Hindlimb muscle (tissue), 1 donor: ENCODE results near the gene LITAFD. TPM values are rescaled to one million over a fixed set of nuclear protein-coding genes. Genes with fewer than 3 reads are reported as not detected.
"Not testable (repeated sequence)": the region's sequence is repeated elsewhere in the genome, so short reads cannot be mapped to it uniquely, and the experiment has no call there.

Experiments
- DNase-seq: peaks from one replicate; pipeline ENCODE4 v3.0.0-alpha.2; 2013
- polyA plus RNA-seq: library from polyadenylated mRNA; unstranded; fragments of 120-200 nt; gene quantifications from one replicate; pipeline ENCODE4 v1.2.1, GENCODE V29; 2013; ENCODE audit not compliant: insufficient read length

LITAFD gene
- polyA plus RNA-seq: not detected

DNA sequence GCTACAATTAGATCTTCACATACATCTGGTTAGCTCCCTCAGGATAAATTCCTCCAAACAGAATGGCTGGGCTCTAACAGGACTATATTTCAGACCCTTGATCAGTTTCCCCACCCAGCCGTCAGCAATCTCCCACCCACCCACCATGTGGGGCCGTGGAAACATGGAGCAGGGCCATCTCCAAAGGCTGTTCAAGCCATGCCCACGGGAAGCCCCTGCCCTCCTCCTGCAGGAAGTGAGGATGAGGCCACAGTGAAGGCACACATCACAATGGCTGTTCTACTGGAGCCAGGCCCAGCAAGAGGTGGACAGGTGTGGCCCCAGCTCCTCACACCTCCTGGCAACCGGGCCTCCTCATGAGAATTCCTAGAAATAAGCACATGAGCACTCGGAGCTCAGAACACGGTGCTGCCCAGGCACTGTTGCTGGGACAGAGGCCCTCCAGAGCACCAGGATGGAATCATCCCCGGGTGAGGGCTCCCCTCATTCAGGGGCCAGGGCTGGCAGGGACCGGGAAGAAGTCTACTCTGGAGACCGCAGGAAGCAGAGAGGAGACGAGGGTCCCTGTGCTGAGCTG, at the start of gene LITAFD:
TSS of gene LITAFD (plus strand) at position 311 of the 577 bp plus-strand sequence. CDS start 2,005 bp downstream, outside the sequence.
- DNase-seq: no peak

DNA sequence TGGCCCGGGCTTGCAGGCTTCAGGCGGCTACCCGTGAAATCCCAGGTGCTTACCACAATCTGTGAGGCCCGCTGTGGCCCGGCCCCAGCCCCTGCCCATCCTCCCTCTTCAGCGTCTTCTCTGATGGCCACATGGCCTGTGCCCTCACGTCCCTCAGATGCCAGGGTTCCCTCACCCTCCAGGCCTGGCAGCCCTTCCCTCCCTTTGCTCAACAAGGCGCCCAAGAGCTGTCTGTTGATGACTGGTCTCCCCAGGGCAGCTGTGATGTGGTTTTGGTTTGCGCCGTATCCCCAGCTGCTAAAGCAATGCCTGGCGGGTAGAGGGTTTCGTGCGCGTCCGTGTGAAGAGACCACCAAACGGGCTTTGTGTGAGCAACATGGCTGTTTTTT, 49.4 kb upstream of the LITAFD start:
- DNase-seq: no peak

DNA sequence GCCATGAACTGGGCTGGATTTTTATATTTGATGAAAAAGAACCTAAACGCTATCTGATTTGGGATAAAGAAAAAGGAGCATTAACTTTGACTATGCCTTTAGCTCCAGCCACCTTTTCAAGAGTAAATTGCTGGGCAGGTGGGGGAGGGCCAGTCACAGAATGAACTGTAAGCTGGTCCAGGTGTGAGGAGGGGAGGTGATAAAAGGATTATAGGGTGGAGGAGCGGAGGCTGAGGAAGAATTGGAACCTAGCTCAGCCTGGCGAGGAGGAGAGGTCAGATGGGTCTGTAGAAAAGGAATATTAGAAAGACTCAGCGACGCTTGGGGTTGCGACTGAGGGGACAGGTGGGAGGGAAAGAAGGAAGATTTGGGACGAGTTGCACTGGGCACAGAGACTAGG, 45.4 kb upstream of the LITAFD start:
- DNase-seq: not testable (repeated sequence)

DNA sequence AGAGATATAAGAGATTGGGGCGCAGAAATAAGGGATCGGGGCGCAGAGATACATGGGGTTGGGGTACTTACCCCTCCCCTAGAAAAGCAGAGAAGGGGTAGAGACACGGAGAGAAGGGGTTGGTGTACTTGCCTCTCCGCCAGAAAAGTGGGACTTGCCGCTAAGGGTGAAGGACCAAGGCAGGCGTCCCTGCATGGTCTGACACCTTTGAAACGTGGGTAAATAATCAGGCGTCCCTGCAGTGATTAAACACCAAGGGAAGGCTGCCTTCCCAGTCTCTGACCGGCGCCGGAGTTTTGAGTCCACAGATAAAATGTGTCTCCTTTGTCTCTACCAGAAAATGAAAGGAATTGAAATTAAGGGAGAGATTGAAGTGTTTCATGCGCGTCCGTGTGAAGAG, 44.6 kb upstream of the LITAFD start:
- not testable (repeated sequence) for DNase-seq

DNA sequence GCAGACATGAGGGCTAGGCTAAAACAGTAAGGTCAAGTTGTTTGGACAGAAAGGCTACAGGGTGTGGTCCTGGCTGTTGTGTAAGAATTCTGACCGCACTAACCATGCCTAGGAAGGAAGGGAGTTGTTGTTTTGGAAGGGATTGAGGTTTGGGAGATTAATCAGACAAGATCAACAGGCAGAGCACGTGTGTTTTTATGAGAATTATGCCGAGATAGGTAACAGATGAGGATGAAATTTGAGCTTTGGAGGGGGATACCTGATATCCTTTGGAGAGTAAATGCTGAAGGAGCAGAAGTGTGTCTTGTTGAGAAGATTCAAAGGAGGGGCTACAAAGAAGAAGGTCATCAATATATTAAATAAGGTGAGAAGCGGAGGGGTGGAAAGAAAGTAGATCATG, 40.1 kb upstream of the LITAFD start:
- not testable (repeated sequence) for DNase-seq

DNA sequence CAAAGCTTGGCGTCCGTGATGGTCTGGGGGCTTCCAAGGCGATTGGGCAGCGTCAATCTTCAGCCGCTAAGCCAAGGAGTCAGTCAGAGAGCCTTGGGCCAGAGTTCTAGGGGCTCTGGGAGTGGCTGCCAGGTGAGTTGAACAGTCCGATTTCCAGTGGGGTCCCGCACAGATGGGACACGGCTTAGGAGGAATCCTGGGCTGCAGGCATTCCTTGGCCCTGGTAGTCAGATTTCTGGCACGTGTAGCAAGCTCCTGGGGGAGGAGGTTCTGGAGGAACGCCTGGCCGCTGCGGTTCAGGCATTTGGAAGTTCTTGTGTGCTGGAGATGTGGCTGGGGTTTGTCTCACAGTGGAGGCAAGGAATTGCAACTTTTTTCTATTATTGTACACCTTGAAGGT, 38.9 kb upstream of the LITAFD start:
- not testable (repeated sequence) for DNase-seq

DNA sequence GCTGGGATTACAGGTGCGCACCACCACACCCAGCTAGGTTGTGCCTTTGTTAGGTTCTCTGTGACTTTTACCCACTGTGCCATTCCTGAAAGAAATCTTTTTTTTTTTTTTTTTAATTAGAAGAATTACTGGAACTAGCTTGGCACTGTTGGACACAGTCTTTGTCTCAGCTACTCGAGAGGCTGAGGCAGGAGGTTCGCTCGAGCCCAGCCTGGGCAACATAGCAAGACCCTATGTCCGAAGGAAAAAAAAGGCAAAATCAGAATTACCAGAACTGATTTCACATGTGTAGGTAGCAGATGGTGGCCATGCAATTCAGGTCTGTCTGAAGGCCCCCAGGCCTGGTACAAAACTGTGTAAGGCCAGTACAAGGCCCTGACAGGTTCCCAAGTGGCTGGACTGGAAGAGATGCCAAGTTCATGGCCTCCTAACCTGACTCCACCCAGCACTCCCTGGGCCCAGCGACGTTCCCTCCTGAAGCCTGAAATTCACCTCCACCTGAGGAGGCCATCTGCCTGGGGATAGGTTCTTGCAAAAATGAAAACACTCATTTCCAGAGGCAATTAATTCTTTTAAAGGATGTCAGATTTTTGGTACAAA, 36.4 kb upstream of the LITAFD start:
- DNase-seq: no peak

DNA sequence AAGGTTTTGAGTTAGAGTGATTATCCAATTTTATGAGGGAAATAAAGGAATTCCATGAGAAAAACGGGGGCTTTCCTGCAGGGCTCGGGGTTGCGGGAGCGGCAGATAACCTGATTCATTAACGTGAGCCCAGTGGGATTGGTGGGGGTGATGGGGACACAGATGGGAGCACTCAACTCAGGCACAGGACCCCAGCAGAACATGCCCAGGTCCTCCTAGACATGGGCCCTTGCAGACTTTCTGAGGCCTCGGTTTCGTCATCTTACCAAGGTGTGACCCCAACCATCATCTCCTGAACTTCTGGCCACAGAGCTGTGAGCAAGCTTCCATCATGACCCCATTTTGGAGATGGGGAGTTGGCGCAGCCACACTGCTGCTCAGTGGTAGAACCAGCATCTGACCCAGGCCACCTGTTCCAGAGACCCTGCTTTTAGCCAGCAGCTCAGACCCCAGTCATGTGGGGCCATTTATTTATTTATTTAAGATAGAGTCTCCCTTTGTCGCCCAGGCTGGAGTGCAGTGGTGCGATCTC, 35.7 kb upstream of the LITAFD start:
- DNase-seq: no peak

DNA sequence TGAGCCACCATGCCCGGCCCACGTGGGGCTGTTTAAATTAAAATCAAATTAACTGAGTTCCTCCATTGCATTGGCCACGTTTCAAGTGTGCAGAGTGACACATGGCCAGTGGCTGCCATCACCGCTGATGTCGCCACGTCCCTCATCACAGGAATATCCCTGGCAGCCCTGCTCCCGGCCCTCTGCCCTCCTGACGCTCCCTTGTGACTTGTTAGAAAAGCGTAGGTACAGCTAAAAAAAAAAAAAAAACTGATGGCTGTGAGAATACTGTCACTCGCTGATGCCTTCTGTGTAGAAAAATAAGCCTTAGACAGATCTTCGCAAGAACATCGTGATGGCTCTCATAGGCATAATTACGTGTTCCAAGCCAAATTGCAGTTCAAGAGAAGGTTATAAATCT, 35.0 kb upstream of the LITAFD start:
- DNase-seq: no peak

DNA sequence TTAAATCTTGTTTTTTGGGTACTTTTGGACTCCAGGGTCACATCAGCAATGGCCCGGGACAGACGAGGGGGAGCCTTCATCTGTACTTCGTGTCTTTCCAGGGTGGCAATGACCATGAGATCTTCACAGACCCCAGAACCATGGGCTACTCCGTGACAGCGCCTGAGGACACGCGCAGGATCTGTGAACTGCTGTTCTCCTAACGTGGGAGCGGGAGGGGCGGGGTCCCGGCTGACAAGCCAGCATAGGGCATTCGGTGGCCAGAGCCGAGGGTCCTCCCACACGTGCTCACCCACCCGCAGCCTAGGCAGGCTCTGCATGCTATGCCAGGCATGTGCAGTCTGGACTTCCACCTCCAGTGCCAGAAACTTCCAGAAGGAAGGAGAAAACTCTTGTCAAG, 34.5 kb upstream of the LITAFD start:
- no peak for DNase-seq

DNA sequence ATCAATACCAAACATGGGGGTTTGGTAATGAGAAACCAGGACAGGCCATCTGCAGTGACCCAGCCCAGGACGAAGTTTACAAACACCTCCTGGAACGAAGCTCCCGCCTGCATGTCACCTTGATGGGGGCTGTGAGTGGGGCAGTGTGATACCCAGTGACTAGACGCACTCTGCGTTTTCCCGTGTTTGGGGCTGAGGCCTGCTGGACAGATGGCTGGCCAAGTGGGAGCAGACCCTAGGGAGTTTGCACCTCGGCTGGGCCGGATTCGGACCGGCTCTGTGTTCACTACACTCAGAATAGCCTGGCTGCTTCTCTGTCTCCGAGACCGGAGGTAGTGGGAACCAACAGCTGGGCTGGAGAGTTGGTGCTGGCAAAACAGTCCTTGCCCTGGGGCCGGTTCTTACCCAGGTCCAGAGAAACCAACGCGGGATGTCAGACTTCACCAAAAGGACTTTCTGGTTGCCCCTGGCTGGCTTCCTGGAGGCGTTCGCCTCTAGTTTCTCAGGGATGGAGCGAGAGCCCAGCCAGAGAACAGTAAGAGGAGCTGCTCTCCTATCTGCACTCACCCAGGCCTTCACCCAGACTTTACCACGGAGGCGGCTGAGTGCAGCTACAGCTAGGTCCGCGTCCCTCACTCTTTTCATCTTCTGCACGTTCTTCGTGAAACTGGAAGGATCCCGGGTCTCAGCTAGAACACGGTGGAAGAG, 33.8 kb upstream of the LITAFD start:
- DNase-seq: no peak

DNA sequence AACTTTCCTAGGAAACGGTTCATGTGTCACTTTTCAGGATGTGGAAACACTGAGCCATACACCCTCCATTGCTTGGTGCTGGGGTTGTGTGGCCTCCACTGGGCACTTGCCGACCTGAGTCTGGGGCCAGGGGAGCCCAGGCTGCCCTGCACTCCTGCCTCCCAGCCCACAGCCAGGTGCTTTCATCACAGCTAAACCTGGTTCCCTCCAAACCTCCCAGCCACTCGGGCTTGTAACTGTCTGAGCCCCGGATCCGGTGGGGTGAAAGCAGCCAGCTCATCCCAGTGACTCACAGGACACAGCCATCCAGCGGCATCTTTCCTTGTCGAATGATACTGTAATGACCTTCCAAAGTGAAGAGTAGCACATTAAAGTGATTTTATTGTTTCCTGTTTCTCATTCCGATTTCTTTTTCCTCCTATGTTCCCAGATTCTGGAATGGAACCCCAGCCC, 33.2 kb upstream of the LITAFD start:
- no peak for DNase-seq

DNA sequence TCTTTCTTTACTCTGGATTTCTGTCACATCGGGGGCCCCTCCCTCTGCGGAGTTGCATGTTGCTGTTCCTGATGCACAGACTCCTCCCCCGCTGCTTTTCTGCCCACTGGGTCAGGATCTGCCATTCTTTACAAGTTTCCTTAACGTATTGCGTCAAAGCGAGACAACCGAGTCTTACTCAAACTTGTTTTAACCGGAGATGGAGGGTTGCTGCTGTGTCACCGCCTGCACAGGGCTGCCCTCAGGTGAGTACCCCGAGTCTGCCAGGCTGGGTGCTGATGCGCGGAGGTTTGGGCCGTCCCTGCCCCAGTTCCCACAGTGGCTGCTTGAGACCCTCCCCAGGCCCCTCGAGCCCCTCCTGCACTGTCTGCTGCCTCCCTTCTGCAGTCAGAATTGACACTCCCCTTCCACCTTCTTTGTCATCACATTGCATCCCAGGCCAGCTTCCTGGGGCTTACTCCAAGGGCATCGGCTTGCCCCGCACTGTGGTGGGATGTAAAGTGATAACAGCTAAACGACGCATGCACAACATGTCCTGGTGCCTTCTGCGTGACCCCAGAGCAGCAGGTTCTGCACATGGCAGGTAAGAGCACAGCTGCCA, 32.6 kb upstream of the LITAFD start:
- DNase-seq: no peak

DNA sequence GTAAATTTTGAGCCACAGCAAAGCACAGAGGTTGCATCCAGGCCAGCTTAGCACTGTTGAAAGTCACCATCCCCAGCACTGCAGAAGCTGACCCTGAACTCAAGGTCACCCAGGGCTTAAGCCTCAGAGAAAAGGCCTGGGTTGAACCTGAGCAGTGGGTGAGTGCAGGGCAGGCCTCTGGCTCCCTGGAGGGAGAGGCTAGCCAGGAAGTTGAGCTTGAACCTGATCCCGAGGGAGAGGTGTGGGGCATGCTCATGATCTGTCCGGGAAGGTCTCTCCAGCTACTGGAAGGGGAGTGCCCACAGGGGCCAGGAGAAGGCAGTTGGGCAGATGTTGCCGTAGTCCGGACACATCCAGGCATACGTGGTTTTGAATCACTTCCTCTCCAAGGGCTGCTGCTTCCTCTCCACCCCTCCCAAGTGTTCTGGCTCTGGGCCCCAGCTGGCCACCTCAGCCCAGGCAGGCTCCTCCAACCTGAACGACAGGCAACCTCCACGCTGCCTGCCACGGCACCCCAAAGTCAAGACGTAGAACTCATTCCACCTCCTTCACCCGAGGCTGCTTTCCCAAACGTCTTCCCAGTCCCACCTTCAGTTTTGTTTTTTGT, 31.8 kb upstream of the LITAFD start:
- DNase-seq: no peak

DNA sequence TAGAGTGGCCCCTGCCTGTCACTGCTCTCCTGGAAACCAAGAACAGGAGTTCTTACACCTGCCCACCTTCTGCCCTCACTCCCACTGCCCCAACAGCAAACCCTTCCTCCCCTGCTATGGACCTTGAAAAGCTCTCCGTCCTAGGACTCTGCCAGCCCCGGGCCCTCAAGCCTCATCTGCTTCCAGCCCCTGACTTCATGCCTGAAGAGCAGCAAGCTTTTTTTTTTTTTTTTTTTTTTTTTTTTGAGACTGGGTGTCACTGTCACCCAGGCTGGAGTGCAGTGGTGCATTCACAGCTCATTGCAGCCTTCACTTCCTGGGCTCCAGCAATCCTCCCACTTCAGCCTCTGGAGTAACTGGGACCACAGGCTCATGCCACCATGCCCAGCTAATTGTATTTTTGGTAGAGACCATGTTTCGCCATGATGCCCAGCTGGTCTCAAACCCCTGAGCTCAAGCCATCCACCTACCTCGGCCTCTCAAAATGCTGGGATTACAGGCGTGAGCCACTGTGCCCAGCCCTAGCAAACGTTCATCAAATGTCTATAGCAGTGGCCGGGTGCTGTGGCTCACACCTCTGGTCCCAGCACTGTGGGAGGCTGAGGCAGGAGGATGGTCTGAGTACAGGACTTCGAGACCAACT, 30.3 kb upstream of the LITAFD start:
- no peak for DNase-seq

DNA sequence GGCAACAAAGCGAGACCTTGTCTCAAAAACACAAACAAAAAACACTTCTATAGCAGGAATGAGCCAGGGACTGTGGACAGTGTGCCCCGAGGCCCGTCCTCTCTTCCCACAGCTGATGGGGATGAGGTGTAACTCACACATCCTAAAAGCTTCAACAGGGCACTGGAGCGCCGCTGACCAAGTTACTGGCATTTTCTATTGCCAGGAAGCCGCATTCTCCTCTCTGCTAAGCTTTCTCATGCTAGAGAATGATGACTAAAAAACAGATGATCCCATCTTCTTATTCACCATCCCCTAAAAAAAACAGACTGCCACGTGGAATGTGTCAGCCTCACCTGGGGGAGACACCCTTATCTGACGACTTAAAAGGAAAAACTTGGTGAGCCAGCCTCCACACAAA, 29.6 kb upstream of the LITAFD start:
- no peak for DNase-seq

DNA sequence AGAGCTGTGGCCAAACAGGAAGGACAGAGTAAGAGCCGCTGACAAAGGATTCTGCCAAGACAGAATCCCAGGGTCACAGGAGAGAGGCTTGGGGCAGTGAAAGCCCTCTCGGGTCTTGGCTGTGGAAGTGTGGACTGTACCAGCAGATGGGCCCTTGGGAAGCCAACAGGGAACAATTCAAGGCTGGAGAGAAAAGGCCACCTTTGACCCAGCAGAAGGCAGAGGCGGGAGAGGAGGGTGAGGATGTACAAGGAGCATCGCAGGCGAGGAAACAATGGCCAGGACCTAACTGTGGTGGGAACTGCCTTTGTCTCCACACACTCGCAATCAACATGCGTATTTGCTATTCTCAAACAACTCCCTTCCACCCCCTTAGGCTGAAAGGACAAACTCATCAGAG, 29.0 kb upstream of the LITAFD start:
- DNase-seq: no peak

DNA sequence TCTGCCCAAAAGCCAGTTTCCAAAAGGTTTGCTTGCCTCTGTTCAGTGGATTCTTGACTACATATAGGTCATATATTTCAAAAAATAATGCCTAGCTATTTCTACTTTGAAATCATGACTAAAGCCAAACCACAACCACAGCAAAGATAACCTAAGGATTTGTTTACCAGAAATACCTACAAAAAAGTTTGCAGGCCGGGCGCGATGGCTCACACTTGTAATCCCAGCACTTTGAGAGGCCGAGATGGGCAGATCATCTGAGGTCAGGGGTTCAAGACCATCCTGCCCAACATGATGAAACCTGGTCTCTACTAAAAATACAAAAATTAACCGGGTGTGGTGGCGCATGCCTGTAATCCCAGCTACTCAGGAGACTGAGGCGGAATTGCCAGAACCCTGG, 28.5 kb upstream of the LITAFD start:
- no peak for DNase-seq

DNA sequence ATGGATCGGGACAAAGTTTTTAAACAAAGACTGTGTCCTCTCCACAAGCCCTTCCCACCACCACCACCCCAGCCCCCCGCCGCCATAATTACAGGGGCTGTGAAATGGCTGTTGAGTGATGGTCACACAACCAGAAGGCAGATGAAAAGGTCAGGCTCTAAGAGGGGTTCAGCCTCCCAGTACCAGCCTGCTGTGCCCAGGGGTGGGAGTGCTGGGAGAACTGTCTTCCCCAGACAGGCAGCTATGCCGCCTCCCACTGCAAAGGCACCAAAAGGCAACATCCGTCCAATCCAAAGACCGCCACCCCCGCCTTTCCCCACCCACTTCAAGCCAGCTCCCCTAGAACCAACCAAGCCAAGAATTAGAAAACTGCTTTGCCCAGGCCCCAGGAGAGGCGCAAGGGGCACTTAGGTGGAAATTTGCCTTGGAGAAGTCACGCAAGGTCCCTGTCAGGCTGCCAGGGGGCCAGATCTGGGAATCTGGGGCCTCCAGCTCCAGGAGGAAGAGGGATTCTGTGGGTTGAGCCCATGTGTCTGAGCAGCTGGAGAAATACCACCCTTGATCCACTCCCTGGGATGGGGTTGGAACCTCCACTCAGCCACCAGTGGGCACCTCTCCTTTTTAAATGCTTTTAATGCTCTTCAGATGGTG, 27.7 kb upstream of the LITAFD start:
- DNase-seq: no peak

DNA sequence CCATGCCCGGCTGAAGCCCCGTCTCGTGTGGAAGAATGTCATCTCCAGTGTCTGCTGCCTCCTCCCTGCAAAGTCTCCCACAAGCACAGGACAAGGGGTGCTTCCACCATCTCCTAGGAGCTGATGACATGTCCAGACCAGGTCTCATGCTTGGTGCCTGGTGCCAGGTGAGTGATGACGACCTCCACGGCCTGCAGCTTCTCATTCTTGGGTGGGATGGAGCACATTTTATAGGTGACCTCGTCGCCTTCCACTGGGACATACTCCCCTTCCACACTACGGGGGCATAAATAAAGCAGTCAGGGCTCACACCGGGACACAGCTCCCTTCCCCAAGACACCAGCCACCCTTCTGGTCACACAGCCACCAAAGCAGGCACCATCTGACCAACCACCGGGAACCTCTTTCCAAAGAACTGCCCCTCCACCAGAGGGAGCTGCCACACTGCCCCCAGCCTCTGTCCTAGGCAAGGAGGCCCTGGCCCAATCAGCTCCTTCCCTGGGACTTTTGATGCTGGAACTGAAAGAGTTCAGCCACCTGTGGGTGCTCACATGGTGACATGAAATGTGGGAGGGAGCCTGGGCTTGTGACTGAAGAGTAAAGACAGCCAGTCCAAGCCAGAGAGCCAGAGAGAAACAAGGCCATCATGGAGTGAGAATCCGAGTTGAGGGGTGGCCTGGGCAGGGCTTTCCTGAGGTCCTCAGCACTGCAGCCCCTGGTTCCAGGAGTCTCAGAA, 26.9 kb upstream of the LITAFD start:
- DNase-seq: no peak

DNA sequence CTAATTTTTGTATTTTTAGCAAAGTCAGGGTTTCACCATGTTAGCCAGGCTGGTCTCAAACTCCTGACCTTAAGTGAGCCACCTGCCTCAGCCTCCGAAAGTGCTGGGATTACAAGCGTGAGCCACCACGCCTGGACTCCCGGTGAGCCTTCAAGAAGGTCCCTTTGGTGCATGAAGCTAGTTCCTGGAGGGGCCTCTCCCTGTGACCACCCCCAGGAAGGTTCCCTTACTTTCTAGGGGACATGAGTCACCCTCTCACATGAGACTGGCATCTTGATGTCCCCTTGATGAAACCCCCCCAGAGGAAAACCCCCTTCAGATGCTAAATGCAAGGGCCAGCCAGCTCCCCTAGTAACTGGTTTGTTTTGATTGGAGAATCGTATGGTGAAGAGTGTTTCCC, 26.2 kb upstream of the LITAFD start:
- no peak for DNase-seq
